ENCODE data around the gene FOLH1. TPM values are rescaled to one million over a fixed set of nuclear protein-coding genes. Genes with fewer than 3 reads are reported as not detected.
"Not testable (repeated sequence)": the region's sequence is repeated elsewhere in the genome, so short reads cannot be mapped to it uniquely, and the experiment has no call there.

Gene FOLH1
- total RNA-seq, 1 donor from 2014 or later, result not detected

DNA sequence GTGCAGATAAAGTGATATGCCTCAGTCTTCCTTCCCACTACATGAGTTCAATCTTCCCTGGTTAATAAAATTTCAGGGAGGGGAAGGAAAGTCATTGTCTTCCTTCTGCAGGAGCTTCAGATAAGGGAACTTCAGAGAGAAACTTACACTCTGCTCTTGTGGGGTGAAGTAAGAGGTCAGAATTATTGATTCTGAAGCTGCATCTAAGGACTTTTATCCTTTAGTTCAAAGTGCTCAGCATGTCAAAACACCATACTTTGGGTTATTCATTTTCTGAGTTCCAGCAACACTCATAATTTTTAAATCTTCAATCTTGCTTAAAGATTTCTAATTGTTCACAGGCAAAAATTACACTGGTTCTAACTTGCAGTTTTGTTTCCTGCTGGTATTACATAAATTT lies 33.0 kb downstream of the FOLH1 start:
- not testable (repeated sequence) for H3K27ac Mint-ChIP-seq; H3K27me3 Mint-ChIP-seq (ENCODE audit: low read depth); H3K36me3 Mint-ChIP-seq; H3K4me3 Mint-ChIP-seq; DNase-seq (ENCODE audit: low spot score in 2 of 2, unreplicated experiment in 2 of 2); H3K4me1 Mint-ChIP-seq
- peaks cover 48% of the 10 kb centered on the region for H3K9me3 Mint-ChIP-seq

DNA sequence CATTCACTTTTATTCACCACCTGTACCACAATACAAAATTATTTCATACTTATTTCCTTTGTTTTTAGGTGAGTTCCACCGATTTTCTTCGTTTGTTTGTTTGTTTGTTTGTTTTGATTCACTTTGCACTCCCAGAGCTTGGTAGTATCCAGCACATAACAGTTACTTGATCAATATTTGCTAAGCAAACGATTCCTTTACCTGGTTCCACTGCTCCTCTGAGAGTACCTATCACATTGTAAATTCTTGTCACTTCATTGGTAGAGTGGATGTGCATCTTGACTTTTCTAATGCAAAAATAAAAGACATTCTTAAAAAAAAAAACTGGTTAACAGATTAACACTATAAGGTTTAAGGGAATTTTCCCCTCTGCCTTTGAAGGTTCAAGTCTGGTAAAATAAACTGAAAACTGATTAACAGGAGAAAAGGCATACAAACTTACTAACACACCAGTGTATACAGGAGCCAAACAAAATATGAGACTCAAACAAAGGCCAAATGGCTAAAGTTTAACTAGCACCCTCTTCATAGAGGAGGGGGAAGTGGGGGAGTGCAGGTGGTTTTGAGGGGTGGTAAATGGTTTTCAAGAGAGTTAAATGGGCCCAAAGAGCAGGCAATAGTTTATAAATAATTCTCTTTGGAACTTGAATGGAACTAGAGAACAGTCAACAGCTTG lies 33.6 kb downstream of the FOLH1 start:
- not testable (repeated sequence) for H3K4me3 Mint-ChIP-seq; H3K27ac Mint-ChIP-seq; H3K4me1 Mint-ChIP-seq; H3K36me3 Mint-ChIP-seq; DNase-seq (ENCODE audit: low spot score in 2 of 2, unreplicated experiment in 2 of 2); H3K27me3 Mint-ChIP-seq (ENCODE audit: low read depth)
- peaks cover 42% of the 10 kb centered on the region for H3K9me3 Mint-ChIP-seq

- not testable (repeated sequence) for H3K4me3 Mint-ChIP-seq; H3K4me1 Mint-ChIP-seq; DNase-seq (ENCODE audit: low spot score in 2 of 2, unreplicated experiment in 2 of 2); H3K27ac Mint-ChIP-seq; H3K36me3 Mint-ChIP-seq; H3K27me3 Mint-ChIP-seq (ENCODE audit: low read depth)
- H3K9me3 Mint-ChIP-seq, result peaks cover 38% of the 10 kb centered on the region
Observed at GRCh38 chr11:49171613-49172012, 36.8 kb downstream of the FOLH1 start.

DNA sequence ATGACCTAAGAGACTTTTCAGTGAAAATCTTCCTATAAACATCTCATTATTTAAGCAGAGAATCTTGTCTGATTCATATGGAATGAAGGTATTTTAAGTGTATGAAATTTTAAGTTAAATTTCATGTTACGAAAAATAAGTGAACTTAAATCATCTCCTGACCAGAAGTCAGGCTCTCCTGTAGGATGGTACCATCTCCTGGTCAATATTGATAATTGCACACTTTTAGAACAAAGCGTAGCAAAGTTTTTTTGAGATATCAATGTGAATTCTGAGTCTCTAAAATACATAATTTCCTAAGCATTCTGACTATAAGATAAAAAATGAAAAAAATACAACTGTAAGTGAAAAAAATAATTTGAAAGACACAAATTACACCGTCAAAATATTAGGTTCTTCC lies 38.8 kb downstream of the FOLH1 start:
- not testable (repeated sequence) for DNase-seq (ENCODE audit: low spot score in 2 of 2, unreplicated experiment in 2 of 2); H3K4me1 Mint-ChIP-seq; H3K27ac Mint-ChIP-seq; H3K36me3 Mint-ChIP-seq; H3K4me3 Mint-ChIP-seq; H3K27me3 Mint-ChIP-seq (ENCODE audit: low read depth)
- H3K9me3 Mint-ChIP-seq, result peaks cover 44% of the 10 kb centered on the region

- peaks cover 44% of the 10 kb centered on the region for H3K9me3 Mint-ChIP-seq
- not testable (repeated sequence) for H3K27ac Mint-ChIP-seq; H3K27me3 Mint-ChIP-seq (ENCODE audit: low read depth); DNase-seq (ENCODE audit: low spot score in 2 of 2, unreplicated experiment in 2 of 2); H3K4me3 Mint-ChIP-seq; H3K4me1 Mint-ChIP-seq; H3K36me3 Mint-ChIP-seq
Observed at GRCh38 chr11:49168992-49169391, 39.4 kb downstream of the FOLH1 start.

- Mint-ChIP-seq H3K27ac (no peak overlapping the region), H3K27me3 (ENCODE audit: low read depth) (no peaks in the 10 kb centered on the region), H3K4me1 (no peaks in the 10 kb centered on the region), H3K36me3 (no peaks in the 10 kb centered on the region), H3K9me3 (peaks cover 29% of the 10 kb centered on the region), H3K4me3 (no peak overlapping the region)
- DNase-seq (ENCODE audit: low spot score in 2 of 2, unreplicated experiment in 2 of 2), result no peak
- TF ChIP-seq CTCF (IDR thresholded peaks at IDR 0.05; ENCODE audit: unreplicated experiment), result no peak
Observed at GRCh38 chr11:49151211-49151610, 57.2 kb downstream of the FOLH1 start.

DNA sequence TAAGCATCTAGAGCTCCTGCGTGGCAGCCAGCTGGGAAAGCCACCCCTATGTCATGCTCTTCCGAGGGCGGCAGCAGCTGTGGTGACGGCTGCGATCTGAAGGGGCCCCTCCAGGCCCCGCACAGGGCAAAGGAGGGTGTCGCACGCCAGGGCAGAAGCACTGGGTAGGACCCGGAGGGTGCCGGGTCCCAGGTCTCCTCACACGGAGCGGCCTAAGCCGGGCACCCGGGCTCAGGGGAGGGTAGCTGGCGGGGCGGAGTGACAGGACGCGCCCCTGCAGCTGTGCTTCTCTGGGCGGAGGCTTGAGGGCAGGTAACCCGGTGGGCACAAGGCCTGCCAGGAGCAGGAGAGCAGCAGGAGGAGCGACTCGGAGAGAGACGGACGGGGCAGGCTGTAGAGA lies 106.0 kb downstream of the FOLH1 start:
- not testable (repeated sequence) for H3K27me3 Mint-ChIP-seq (ENCODE audit: low read depth); H3K4me1 Mint-ChIP-seq; H3K27ac Mint-ChIP-seq; H3K4me3 Mint-ChIP-seq; DNase-seq (ENCODE audit: low spot score in 2 of 2, unreplicated experiment in 2 of 2); H3K36me3 Mint-ChIP-seq
- H3K9me3 Mint-ChIP-seq, result peaks cover 48% of the 10 kb centered on the region

Other genes starting within 250 kb of the FOLH1 start
- gene TRIM51G, start 224.7 kb downstream of the FOLH1 start, total RNA-seq, result not detected in 3 replicates
- not detected in 3 replicates for gene TRIM49B, start 179.8 kb downstream of the FOLH1 start, total RNA-seq
- not detected in 3 replicates for gene TRIM64C, start 149.5 kb downstream of the FOLH1 start, total RNA-seq

All from mesothelial cell of epicardium (in vitro differentiated cells).